ENCODE data around the gene NCR3LG1.

GRCh38 chr11:17350455-17351171 is 987 bp upstream of the NCR3LG1 start:
- TF ChIP-seq, protein P1, sequence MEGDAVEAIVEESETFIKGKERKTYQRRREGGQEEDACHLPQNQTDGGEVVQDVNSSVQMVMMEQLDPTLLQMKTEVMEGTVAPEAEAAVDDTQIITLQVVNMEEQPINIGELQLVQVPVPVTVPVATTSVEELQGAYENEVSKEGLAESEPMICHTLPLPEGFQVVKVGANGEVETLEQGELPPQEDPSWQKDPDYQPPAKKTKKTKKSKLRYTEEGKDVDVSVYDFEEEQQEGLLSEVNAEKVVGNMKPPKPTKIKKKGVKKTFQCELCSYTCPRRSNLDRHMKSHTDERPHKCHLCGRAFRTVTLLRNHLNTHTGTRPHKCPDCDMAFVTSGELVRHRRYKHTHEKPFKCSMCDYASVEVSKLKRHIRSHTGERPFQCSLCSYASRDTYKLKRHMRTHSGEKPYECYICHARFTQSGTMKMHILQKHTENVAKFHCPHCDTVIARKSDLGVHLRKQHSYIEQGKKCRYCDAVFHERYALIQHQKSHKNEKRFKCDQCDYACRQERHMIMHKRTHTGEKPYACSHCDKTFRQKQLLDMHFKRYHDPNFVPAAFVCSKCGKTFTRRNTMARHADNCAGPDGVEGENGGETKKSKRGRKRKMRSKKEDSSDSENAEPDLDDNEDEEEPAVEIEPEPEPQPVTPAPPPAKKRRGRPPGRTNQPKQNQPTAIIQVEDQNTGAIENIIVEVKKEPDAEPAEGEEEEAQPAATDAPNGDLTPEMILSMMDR (IDR thresholded peaks at IDR 0.05; ENCODE audit: low read depth, low read length) = no peak
- TF ChIP-seq, protein P2, sequence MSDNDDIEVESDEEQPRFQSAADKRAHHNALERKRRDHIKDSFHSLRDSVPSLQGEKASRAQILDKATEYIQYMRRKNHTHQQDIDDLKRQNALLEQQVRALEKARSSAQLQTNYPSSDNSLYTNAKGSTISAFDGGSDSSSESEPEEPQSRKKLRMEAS (IDR thresholded peaks at IDR 0.05; ENCODE audit: low read depth, low read length) = no peak

Measured in NB4 (cell line).